Measurements from ENCODE around the gene DPP10.
A peak's percentile ranks its signal among the peaks of the same experiment; 100 is the strongest.
"Not testable (repeated sequence)": the region's sequence is repeated elsewhere in the genome, so short reads cannot be mapped to it uniquely, and the experiment has no call there.

Gene DPP10

GRCh38 chr2:114517580-114517979, 75.1 kb downstream of the DPP10 start:
- no peak for DNase-seq

- no peak for DNase-seq
These were observed 76.3 kb downstream of the DPP10 start for GRCh38 chr2:114518738-114519137.

- DNase-seq: not testable (repeated sequence)
These were observed 80.2 kb downstream of the DPP10 start for GRCh38 chr2:114522612-114523011.

GRCh38 chr2:114525955-114526354, 83.5 kb downstream of the DPP10 start:
- no peak for DNase-seq

- DNase-seq: no peak
These were observed 84.4 kb downstream of the DPP10 start for GRCh38 chr2:114526841-114527240.

GRCh38 chr2:114527330-114527983, 85.0 kb downstream of the DPP10 start:
- DNase-seq: no peak

GRCh38 chr2:114534116-114535084, 92.0 kb downstream of the DPP10 start:
- peak; percentile 8 for DNase-seq

- no peak for DNase-seq
These were observed 95.3 kb downstream of the DPP10 start for GRCh38 chr2:114537777-114538176.

GRCh38 chr2:114542695-114543094, 100.3 kb downstream of the DPP10 start:
- DNase-seq: no peak

- DNase-seq: peak; percentile 79
These were observed 100.9 kb downstream of the DPP10 start for GRCh38 chr2:114543236-114543766.

- no peak for DNase-seq
These were observed 102.6 kb downstream of the DPP10 start for GRCh38 chr2:114545052-114545451.

- DNase-seq: no peak
These were observed 104.1 kb downstream of the DPP10 start for GRCh38 chr2:114546531-114546930.

- DNase-seq: no peak
These were observed 105.7 kb downstream of the DPP10 start for GRCh38 chr2:114548151-114548550.

GRCh38 chr2:114550364-114550763, 107.9 kb downstream of the DPP10 start:
- no peak for DNase-seq

- DNase-seq: peak; percentile 74
These were observed 108.7 kb downstream of the DPP10 start for GRCh38 chr2:114550895-114551793.

- no peak for DNase-seq
These were observed 110.6 kb downstream of the DPP10 start for GRCh38 chr2:114553027-114553426.

- DNase-seq: no peak
These were observed 126.7 kb downstream of the DPP10 start for GRCh38 chr2:114569166-114569565.

- no peak for DNase-seq
These were observed 135.2 kb downstream of the DPP10 start for GRCh38 chr2:114577657-114578056.

GRCh38 chr2:114579542-114579941, 137.1 kb downstream of the DPP10 start:
- no peak for DNase-seq

GRCh38 chr2:114580691-114581090, 138.2 kb downstream of the DPP10 start:
- no peak for DNase-seq

- no peak for DNase-seq
These were observed 155.9 kb downstream of the DPP10 start for GRCh38 chr2:114598329-114598728.

- no peak for DNase-seq
These were observed 166.8 kb downstream of the DPP10 start for GRCh38 chr2:114609203-114609602.

GRCh38 chr2:114609801-114610200, 167.4 kb downstream of the DPP10 start:
- DNase-seq: no peak

Data from hematopoietic multipotent progenitor cell treated with erythropoietin and hydrocortisone succinate and interleukin-3 and kit ligand, for 4 days (in vitro differentiated cells).